K562 treated with DMSO at 1 percent for 24 hours (cell line): Measurements from ENCODE around the gene NIPAL4. TPM values are rescaled to one million over a fixed set of nuclear protein-coding genes. Genes with fewer than 3 reads are reported as not detected.

Source experiments
- total RNA-seq: library from RNA; unstranded; fragments of 300-600 nt; gene quantifications from 2 replicates; pipeline ENCODE4 v1.2.3, GENCODE V29; 2022; ENCODE audit warnings: low read depth; ENCODE audit not compliant: insufficient read depth

NIPAL4 gene
- not detected in 2 replicates for total RNA-seq

DNA sequence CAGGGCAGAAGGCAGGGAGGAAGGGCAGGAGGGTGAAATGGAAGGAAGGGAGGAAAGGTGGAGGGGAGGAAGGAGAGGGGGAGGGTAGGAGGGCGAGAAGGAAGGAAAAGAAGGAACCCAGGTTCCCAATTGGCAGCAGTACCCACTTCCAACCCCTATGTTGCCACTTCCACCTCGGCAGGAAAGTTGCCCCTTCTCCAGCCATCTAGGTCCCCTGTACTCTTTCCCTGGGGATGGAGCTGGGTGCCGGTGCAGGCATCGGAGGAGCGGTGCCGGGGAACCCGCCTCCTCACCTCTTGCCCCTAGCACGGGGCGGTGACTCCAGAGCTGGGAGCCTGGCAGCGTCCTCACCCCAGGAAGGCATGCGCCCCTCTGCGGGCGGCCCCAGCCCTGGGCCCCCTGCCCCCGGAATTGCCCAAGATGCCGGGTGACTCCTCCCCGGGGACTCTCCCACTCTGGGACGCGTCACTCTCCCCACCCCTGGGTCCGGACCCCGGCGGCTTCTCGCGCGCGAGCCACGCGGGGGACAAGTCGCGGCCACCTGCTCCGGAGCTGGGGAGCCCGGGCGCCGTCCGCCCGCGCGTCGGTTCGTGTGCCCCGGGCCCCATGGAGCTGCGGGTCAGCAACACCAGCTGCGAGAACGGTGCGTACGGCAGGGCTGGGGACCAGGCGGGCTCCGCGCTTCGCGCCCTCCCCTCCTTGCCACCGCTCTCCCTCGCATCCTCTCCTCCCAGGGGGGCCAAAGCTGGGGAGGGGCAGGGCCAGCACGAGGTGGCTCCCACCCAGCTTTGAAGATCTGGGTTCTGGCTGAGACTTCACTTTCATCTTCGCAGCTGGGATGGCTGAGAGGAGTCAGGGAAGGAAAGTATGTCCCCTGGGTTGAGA, at the start of gene NIPAL4:
Gene NIPAL4 (plus strand): TSS at position 499 of the 885 bp plus-strand sequence. CDS start 108 bp downstream, at position 607.

Other genes starting within 250 kb of the NIPAL4 start
- gene CYFIP2, start 194.1 kb upstream of the NIPAL4 start, total RNA-seq, result 15.0 and 15.7 TPM in 2 replicates
- 9.7 and 9.8 TPM in 2 replicates for gene ADAM19, start 115.6 kb downstream of the NIPAL4 start, total RNA-seq
- 0.21 TPM in 1 of 2 replicates, not detected in the other for gene SOX30, start 192.2 kb downstream of the NIPAL4 start, total RNA-seq
- not detected in 2 replicates for gene C5orf52, start 211.3 kb downstream of the NIPAL4 start, total RNA-seq